GM23338 (cell line): ENCODE data around the gene PTPRH. TPM values are rescaled to one million over a fixed set of nuclear protein-coding genes. Genes with fewer than 3 reads are reported as not detected.

ENCODE experiments used
- ATAC-seq: fragments of 200-7000 bp; cut with Tn5 transposase; 3 replicates; pipeline ENCODE4 v1.9.1; 2020
- DNase-seq: peaks from one replicate; pipeline ENCODE4 v3.0.0-alpha.2; 2015; ENCODE audit warnings: low spot score
- H2AFZ ChIP-seq: fragments of 200-600 bp; sonication (generic); 2 replicates; pipeline ENCODE4 v1.8.0; 2016; ENCODE audit warnings: antibody characterized with exemption, mild to moderate bottlenecking, moderate library complexity
- H3F3A ChIP-seq: fragments of 200-600 bp; sonication (generic); replicated peaks from 2 replicates; pipeline ENCODE4 v1.8.0; 2017; ENCODE audit warnings: antibody characterized with exemption, mixed run types, low read depth
- H3K27ac ChIP-seq: fragments of 200-600 bp; sonication (generic); 2 replicates; pipeline ENCODE4 v1.6.1; 2016; ENCODE audit warnings: low read depth
- H3K27me3 ChIP-seq: fragments of 200-600 bp; sonication (generic); 2 replicates; pipeline ENCODE4 v1.8.0; 2016; ENCODE audit warnings: mild to moderate bottlenecking, mixed run types, moderate library complexity; ENCODE audit not compliant: insufficient read depth
- H3K36me3 ChIP-seq: fragments of 200-600 bp; sonication (generic); 2 replicates; pipeline ENCODE4 v1.8.0; 2016; ENCODE audit warnings: mild to moderate bottlenecking; ENCODE audit not compliant: insufficient read depth
- H3K4me1 ChIP-seq: fragments of 200-600 bp; sonication (generic); 2 replicates; pipeline ENCODE4 v1.8.0; 2016; ENCODE audit warnings: mild to moderate bottlenecking, moderate library complexity; ENCODE audit not compliant: insufficient read depth
- H3K4me2 ChIP-seq: fragments of 200-600 bp; sonication (generic); 2 replicates; pipeline ENCODE4 v1.7.1; 2017; ENCODE audit warnings: mixed run types
- H3K4me3 ChIP-seq: fragments of 200-600 bp; sonication (generic); 2 replicates; pipeline ENCODE4 v1.6.1; 2016; ENCODE audit warnings: mixed run types
- H3K79me2 ChIP-seq: fragments of 200-600 bp; sonication (generic); replicated peaks from 2 replicates; pipeline ENCODE4 v1.8.0; 2017; ENCODE audit warnings: mild to moderate bottlenecking; ENCODE audit not compliant: insufficient read depth
- H3K9me2 ChIP-seq: fragments of 200-600 bp; sonication (generic); 2 replicates; pipeline ENCODE4 v1.8.0; 2017; ENCODE audit not compliant: insufficient read depth
- H4K20me1 ChIP-seq: fragments of 200-600 bp; sonication (generic); replicated peaks from 2 replicates; pipeline ENCODE4 v1.8.0; 2017; ENCODE audit warnings: mild to moderate bottlenecking; ENCODE audit not compliant: insufficient read depth
- H3K27ac Mint-ChIP-seq: 2 replicates; pipeline ENCODE4 v1.8.0; 2020; ENCODE audit warnings: inconsistent platforms, mild to moderate bottlenecking, moderate library complexity, mixed read lengths
- H3K27me3 Mint-ChIP-seq: 3 replicates; pipeline ENCODE4 v1.8.0; 2022; ENCODE audit warnings: low read depth, mild to moderate bottlenecking, moderate library complexity, mixed read lengths, inconsistent platforms; ENCODE audit not compliant: insufficient read depth, poor library complexity
- H3K36me3 Mint-ChIP-seq: 3 replicates; pipeline ENCODE4 v1.8.0; 2021; ENCODE audit warnings: low read depth, mild to moderate bottlenecking, inconsistent platforms, moderate library complexity, mixed read lengths
- H3K4me1 Mint-ChIP-seq: 3 replicates; pipeline ENCODE4 v1.8.0; 2020; ENCODE audit warnings: mild to moderate bottlenecking, inconsistent platforms, mixed read lengths
- H3K4me3 Mint-ChIP-seq: 3 replicates; pipeline ENCODE4 v1.8.0; 2021; ENCODE audit warnings: moderate library complexity, mild to moderate bottlenecking, inconsistent platforms, mixed read lengths
- H3K9me3 Mint-ChIP-seq: 3 replicates; pipeline ENCODE4 v1.8.0; 2020; ENCODE audit warnings: moderate library complexity, mild to moderate bottlenecking, inconsistent platforms, mixed read lengths
- EZH2 ChIP-seq: fragments of 200-600 bp; sonication (generic); IDR thresholded peaks from one replicate; pipeline ENCODE4 v1.8.0; 2017; ENCODE audit warnings: antibody characterized with exemption, mild to moderate bottlenecking, low read depth; ENCODE audit not compliant: unreplicated experiment
- EZH2phosphoT487 ChIP-seq: fragments of 200-600 bp; sonication (generic); IDR thresholded peaks from one replicate; pipeline ENCODE4 v1.8.1; 2018; ENCODE audit warnings: antibody characterized with exemption; ENCODE audit not compliant: unreplicated experiment
- NANOG ChIP-seq: IDR thresholded peaks from 2 replicates; pipeline ENCODE4 v1.6.1; 2016; ENCODE audit warnings: antibody characterized with exemption, borderline replicate concordance
- POLR2AphosphoS5 ChIP-seq: IDR thresholded peaks from 2 replicates; pipeline ENCODE4 v1.6.1; 2016; ENCODE audit warnings: antibody characterized with exemption, low read depth
- REST ChIP-seq: IDR thresholded peaks from one replicate; pipeline ENCODE4 v1.6.1; 2018; ENCODE audit warnings: antibody characterized with exemption; ENCODE audit not compliant: unreplicated experiment
- STAT1 ChIP-seq: IDR thresholded peaks from one replicate; pipeline ENCODE4 v1.6.1; 2016; ENCODE audit warnings: antibody characterized with exemption; ENCODE audit not compliant: unreplicated experiment
- ZNF114 ChIP-seq: fragments of 250-450 bp; sonication (Bioruptor Pico); IDR thresholded peaks from 2 replicates; pipeline ENCODE4 v1.5.0; 2020; ENCODE audit warnings: mild to moderate bottlenecking, moderate library complexity
- ZNF462 ChIP-seq: fragments of 250-450 bp; sonication (Bioruptor Pico); IDR thresholded peaks from 2 replicates; pipeline ENCODE4 v1.5.0; 2020; ENCODE audit warnings: mild to moderate bottlenecking, moderate library complexity
- polyA plus RNA-seq: library from polyadenylated mRNA; unstranded; fragments of >200 nt; fragmentation: Nextera tagmentation; extraction: Ambion mirVana; gene quantifications from 2 replicates; pipeline ENCODE4 v1.2.1, GENCODE V29; 2016
- total RNA-seq: library from RNA; depleted of rRNA; stranded (reverse); fragments of >200 nt; shearing (Covaris generic); gene quantifications from 2 replicates; pipeline ENCODE4 v1.2.3, GENCODE V29; 2014
- TF ChIP-seq, protein P1 (sequence below): IDR thresholded peaks from 2 replicates; pipeline ENCODE4 v1.6.1; 2016; ENCODE audit warnings: antibody characterized with exemption

PTPRH gene
- total and polyA plus RNA-seq, 2 experiments from 2014 or later, result 0.16 to 2.1 TPM

DNA sequence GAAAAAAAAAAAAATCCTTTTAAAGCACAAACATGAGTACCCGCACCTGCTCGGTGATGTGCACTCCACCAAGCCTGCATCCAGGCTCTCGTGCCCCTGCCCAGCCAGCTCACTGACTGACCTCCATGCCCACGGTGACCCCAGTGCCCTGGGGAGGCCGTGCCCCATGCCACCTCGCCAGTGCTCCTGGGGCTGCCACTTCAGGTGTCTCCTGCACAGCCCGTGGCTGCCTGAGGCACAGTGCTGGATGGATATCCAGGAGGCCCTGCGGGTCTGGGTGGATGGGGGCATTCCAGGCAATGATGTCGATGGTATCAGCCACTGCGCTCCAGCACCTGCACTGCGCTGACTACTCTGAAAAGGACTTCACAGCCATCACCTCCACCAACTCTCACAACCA, 40.5 kb upstream of the PTPRH start:
- no peak overlapping the region for H2AFZ ChIP-seq
- no peak for DNase-seq
- H4K20me1 ChIP-seq, result peaks cover 20% of the 10 kb centered on the region
- peaks cover 15% of the 10 kb centered on the region for H3K4me1 ChIP-seq
- ATAC-seq, result no peak
- no peak for TF ChIP-seq ZNF114 (CRISPR knock-in tag)
- no peak for TF ChIP-seq NANOG
- TF ChIP-seq STAT1, result no peak
- TF ChIP-seq POLR2AphosphoS5, result no peak
- Mint-ChIP-seq H3K36me3 (peaks cover 5% of the 10 kb centered on the region; the same call in 2 of the 3 replicates), H3K9me3 (no peaks in the 10 kb centered on the region), H3K27me3 (peaks cover 14% of the 10 kb centered on the region), H3K27ac (no peak overlapping the region), H3K4me3 (no peak overlapping the region), H3K4me1 (peaks cover 23% of the 10 kb centered on the region)
- peaks cover 75% of the 10 kb centered on the region for H3K79me2 ChIP-seq
- no peaks in the 10 kb centered on the region for H3K9me2 ChIP-seq
- no peak overlapping the region for H3K4me2 ChIP-seq
- no peak overlapping the region for H3K4me3 ChIP-seq
- no peaks in the 10 kb centered on the region for H3K36me3 ChIP-seq
- H3F3A ChIP-seq, result 0 out of 2 replicates have a peak, but pooled peaks cover 2% of the 10 kb centered on the region
- no peak overlapping the region for H3K27ac ChIP-seq
- no peaks in the 10 kb centered on the region for H3K27me3 ChIP-seq

- Histone ChIP-seq H3F3A (0 out of 2 replicates have a peak, but pooled peaks cover 2% of the 10 kb centered on the region), H3K9me2 (no peaks in the 10 kb centered on the region), H2AFZ (no peak overlapping the region), H3K4me3 (no peak overlapping the region), H3K27ac (no peak overlapping the region), H3K27me3 (no peaks in the 10 kb centered on the region), H4K20me1 (peaks cover 9% of the 10 kb centered on the region), H3K4me1 (peaks cover 5% of the 10 kb centered on the region; the same call in 1 of the 2 replicates), H3K4me2 (no peak overlapping the region), H3K36me3 (no peaks in the 10 kb centered on the region), H3K79me2 (peaks cover 64% of the 10 kb centered on the region)
- peaks cover 14% of the 10 kb centered on the region for H3K27me3 Mint-ChIP-seq
- H3K4me1 Mint-ChIP-seq, result peaks cover 12% of the 10 kb centered on the region
- H3K36me3 Mint-ChIP-seq, result peaks cover 15% of the 10 kb centered on the region; the same call in 2 of the 3 replicates
- no peak overlapping the region for H3K4me3 Mint-ChIP-seq
- DNase-seq, result no peak
- TF ChIP-seq POLR2AphosphoS5 (no peak), EZH2 (no peak), ZNF114 (CRISPR knock-in tag) (no peak), REST (no peak), ZNF462 (no peak), EZH2phosphoT487 (no peak), STAT1 (no peak)
- TF ChIP-seq, protein P1, sequence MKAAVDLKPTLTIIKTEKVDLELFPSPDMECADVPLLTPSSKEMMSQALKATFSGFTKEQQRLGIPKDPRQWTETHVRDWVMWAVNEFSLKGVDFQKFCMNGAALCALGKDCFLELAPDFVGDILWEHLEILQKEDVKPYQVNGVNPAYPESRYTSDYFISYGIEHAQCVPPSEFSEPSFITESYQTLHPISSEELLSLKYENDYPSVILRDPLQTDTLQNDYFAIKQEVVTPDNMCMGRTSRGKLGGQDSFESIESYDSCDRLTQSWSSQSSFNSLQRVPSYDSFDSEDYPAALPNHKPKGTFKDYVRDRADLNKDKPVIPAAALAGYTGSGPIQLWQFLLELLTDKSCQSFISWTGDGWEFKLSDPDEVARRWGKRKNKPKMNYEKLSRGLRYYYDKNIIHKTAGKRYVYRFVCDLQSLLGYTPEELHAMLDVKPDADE, result no peak
- no peak for ATAC-seq
- no peak overlapping the region; the same call in 1 of the 2 replicates for H3K27ac Mint-ChIP-seq
- H3K9me3 Mint-ChIP-seq, result no peaks in the 10 kb centered on the region
These were observed 39.4 kb upstream of the PTPRH start for GRCh38 chr19:55248704-55249103.
